Stimulated activated CD8-positive, alpha-beta memory T cell treated with anti-CD3 and anti-CD28 coated beads, Interleukin-12 subunit alpha, Interleukin-12 subunit beta, amount 100 ng/mL, for 24 hours (primary cell): ENCODE data around the gene NEK6.

Experiments used
- DNase-seq: peaks from one replicate; pipeline ENCODE4 v3.0.0-alpha.2; 2020; ENCODE audit errors: extremely low read depth

NEK6 gene

DNA sequence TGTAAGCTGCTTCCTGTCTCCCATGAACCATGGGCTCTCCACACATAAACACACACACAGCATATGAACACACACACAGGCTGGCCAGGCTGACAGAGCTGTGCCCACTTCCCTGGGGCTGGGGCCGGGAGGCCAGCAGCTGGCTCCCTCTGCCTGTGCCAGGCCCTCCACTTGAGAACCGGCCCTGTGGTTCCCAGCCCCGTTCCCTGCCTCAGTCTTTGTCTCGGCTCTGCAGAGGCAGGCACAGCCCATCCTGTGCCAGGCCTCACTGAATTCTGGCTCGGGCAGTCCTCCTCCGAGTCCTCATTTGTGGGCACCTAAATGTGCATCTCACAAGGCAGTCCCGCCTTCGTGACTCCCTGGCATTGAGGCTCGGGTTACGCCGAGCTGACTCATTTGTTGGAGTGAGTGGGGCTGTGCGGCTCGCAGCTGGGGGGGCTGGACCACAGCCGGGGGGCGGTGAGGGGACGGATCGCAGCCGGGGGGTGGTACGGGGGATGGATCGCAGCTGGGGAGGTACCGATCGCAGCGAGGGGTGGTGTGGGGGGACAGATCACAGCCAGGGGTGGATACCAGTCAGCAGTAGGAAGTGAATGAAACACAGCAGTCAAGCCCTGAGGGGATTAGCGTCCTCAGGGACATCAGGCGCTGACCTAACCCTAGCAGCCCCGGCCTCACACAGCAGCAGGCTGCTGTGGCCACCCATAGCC lies 85.2 kb downstream of the NEK6 start:
- DNase-seq: no peak

DNA sequence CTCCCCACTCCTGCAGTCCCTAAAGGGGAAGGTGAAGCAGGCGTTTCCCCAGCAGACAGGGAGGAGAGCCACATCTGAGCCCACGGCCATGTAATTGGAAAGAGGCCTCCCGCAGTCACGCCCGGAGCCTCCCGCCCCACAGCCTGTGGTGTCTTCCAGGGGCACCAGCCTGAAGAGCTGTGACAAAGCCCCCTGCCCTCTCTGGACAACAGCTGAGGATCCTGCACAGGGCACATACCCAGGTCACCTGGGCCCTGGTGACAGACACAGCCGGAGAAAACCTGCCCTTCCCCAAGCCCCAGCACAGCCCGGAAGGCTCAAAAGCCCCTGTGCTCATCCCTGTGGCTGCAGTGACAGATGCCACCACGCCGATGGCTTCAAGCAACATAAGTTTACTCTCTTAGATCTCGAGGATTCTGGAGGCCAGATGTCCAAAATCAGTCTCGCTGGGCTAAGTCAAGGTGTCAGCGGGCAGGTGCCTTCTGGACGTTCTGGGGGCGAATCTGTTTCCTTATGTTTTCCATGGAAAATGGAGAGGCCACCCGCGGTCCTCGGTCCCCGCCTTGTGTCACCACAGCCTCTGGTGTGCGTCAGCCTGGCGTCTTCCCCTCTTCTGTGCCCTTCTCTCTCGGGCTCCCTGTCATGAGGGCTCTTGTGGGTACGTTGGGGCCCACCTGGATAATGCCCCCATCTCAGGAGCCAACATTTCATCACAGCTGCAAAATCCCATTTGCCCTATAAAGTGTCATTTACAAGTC lies 86.0 kb downstream of the NEK6 start:
- no peak for DNase-seq

DNA sequence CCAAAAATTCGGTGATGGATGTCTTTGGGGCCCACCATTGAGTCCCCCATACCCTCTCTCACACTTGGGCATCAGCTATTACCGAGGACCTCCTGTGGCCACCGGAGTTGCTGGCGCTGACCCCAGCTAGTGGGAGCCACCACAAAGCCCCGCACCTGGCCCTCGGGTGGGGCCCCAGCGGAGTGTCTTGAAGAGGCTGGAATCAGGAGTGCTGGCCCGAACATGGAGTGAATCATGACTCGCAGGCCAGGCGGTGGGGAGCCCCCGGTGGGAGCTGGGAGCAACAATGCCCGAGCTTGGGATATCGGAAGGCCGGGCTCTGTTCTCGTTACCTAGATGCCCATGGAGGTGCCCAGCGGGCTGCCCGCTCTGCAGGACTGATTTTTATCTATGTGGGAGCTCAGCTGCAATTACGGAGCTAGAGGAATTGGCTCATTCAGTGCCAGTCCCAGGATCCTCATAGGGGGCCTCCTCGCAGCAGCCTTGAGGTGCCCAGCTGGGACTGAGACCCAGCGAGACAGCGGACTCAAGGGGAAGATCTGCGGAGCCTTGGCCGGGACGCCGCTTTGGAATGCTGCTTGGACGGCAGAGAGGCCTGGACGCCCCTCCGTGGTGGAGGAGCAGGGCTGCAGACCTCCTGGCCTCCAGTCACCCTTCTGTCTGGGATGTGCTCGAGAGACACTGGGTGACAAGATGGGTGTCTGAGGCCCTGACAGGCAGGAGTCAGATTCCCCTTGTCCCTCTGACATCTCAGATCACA lies 86.7 kb downstream of the NEK6 start:
- DNase-seq: no peak

DNA sequence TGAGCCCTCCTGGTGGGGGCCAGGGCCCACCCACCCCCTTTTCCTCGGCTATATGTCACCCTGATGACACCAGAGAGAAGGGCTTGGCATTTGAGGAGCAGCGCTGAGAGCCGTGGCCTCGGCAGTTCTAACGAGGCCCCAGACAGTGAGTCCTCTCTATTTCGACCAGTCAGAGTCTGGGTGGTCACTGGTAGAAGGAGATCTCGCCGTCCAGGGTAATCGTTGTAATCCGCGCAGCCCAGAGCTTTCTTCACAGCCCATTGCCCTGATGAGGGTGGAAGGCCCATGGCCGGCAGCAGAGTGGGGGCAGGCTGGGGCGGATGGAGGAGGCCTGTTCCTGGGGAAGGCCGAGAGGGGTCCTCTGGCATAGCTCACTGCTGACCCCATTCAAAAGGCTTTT lies 87.3 kb downstream of the NEK6 start:
- no peak for DNase-seq

DNA sequence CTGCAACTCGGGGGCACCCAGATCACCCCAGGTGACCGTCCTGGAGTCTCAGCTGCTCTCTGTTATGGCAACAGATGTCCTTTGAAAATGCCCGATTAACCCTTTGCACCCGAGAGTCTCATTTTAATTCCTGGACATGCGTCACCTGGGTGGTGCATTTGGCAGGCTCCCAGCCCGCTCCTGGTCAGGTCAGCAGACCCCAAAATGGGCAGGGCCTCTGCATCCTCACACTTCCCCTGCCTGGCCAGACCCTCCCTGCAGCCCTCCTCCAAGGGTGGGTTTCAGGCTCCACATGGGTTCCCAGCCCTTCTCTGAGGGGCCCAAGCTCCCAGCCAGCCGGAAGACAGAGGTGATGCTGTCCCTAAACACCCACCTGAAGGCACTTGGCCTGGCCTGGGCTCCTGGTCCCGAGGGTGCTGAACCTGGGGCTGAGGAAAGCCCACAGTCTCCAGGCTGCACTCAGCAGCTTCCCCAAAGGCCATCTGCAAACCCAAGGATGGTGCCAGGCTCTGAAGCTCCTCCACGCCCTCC lies 88.1 kb downstream of the NEK6 start:
- DNase-seq: no peak

DNA sequence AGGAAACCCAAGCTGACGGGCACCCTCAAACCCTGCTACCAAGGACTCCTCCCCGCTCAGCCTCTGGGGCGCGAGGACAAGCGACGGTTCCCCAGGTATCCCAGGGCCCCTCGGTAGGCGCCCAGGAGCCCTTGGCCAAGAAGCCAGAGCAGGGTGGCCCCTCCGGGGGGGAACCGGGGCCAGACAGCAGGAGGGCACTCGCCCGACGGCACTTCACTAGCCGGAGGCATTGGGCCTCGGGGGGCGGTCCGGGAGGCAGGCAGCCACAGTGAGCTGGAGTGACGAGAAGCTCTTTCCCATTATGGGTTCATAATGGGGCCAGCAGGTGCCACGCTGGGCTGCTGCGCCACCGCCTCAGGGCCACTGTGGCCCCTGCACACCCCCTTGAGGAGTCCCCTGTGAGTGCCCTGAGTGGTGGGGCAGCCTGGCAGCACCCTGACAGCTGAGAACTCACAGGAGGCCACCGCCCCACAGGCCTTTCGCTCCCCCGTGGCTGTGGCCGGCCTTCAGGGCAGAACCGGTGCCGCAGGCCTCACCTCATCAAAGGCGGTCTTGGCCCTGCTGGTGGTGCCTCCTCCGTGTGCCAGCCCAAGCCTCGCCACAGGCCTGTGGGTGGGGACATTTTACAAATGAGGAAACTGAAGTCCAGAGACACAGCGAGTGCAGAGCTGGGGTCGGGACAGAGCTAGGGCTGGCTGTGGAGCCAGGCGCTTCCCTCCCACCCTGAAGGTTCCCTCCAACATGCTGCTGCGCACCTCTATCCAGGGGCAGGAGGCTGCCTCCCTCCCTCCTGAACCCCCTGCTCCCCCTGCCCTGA lies 88.8 kb downstream of the NEK6 start:
- no peak for DNase-seq

DNA sequence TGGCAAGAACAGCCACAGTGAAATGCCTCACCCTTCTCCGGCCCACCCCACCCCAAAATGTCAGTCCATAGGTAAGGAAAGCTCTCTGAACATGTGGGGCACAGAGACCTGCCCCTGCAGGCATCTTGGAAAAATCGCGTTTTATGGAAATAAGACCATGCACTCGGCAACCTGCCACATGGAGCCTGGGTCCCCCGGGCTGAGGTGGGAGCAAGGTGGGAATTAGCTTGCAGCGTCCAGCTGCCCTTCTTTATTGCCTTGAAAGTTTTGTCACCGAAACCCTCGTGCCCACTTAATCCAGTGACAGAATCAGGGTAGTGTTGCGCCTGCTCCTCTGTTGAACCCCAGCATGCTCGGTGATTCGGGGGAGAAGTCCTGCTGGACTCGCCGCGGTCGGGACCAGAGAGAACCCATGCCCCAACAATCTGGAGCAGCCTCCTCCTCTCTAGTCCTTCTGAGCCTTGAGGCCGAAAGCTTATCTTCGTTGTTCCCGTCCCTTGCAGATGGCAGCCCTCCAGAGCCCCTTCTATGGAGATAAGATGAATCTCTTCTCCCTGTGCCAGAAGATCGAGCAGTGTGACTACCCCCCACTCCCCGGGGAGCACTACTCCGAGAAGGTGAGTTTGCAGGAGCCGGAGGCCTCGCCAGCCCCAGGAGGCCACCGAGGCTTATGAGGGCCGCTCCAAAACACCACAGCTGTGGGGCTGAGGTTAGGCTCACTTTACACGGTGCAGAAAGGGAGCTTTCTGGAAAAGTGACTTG lies 89.6 kb downstream of the NEK6 start:
- DNase-seq: no peak

DNA sequence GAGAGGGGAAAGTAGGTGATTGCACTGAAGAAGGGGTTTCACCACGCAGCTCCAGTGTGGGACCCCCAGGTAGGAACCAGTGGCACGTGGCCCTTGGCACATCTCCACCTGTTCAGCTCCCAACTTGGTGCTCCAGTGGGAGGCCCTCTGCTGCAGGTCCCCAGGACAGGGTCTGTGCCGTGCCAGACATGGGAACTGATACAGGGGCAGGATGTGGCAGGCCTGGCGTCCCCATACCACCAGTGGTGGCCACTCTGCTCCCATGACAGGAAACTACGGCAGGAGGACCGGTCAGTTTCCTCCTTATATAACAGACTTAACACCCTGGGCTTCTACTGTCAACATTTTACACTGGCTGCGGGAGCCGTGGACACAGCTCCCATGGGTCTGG lies 90.2 kb downstream of the NEK6 start:
- DNase-seq: no peak

DNA sequence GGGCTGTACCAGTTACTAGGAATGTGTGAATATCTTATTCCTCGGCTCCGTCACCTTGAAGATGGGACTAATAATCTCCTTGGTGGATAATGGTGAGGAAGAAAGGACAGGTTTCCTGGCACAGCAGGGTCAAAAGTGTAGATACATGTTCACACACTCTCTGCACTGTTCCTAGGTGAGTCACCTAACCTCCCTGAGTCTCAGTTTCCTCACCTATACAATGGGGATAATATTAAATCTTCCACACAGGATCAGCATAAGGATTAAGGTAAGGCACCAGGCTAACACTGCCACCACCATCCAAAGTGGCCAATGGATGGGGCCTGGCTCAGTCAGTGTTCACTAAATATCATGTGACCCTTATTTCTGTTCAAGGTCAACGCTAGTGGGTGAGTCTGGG lies 90.6 kb downstream of the NEK6 start:
- DNase-seq: no peak

DNA sequence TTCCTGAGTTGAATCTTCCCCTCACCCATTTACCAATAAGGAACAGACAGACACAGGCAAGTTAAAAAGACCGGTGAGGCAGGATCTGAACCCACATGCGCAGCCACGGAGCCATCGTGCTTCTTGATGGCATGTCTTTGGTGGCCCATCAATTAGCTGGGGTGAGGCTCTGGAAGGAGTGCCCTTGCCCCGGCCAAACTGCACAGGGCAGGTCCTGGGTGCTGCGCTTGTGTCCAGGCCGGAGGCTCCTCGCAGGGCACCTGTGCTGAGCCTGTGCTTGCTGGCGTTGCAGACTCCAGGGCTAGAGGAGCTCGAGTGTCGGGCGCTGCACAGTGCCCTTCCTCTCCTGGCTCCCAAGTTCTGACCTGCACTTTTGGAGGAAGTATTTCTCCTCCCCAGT lies 91.1 kb downstream of the NEK6 start:
- no peak for DNase-seq

DNA sequence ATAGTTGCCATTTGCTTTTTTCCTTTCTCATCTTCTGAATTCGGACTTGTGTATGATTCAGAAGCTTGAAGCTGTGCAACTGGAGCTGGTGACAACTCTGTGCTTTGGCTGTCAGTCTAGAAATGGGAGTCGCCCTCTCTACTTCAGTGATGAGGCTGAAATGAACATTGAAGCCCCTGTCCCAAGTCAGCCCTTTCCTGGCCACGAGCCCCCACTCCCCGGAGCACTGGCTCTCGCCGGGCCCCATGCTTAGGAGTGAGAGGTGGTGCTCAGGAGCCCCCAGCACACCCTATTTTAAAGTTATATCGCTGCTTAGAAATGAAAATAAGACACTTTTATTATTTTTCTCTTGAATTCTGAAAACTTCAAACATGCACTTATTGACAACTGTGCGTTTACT lies 91.5 kb downstream of the NEK6 start:
- no peak for DNase-seq

DNA sequence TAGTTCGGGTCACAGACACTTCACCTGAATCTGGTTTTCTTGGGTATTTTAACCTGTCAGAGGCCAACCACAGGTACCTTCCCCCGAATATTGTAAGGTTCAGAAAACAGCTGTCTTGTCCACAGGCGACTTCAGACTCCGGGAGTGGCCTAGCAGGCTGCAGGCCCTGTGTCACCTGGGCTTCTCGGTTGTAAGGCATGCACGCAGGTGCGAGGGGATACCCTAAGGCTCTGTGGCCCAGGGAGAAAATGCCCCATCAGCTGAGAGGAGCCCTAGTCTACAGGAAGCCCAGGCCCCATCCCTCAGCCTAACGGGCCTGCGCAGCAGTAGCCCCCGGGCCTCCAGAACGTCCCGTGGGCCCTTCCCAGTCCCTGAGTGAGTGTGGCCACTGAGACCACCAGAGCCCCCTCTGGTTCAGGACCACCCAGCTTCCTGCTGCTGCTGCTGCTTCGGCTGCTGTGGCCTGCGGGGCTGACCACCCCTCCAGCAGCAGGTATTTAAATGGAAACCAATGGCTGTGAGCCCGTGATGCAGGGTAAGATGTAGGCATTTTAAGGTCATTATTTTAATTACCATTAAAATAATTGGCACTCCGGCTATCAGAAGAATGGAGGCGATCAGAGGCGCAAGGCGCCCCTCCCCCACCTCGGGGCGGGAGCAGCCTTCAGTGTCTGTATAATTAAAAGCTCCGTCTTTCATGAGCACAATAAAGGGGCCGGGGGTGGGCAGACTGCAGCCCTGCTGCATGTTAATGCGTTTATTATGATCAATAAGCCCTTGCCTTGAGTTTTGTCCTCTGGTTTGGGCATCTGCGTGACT lies 92.1 kb downstream of the NEK6 start:
- no peak for DNase-seq

DNA sequence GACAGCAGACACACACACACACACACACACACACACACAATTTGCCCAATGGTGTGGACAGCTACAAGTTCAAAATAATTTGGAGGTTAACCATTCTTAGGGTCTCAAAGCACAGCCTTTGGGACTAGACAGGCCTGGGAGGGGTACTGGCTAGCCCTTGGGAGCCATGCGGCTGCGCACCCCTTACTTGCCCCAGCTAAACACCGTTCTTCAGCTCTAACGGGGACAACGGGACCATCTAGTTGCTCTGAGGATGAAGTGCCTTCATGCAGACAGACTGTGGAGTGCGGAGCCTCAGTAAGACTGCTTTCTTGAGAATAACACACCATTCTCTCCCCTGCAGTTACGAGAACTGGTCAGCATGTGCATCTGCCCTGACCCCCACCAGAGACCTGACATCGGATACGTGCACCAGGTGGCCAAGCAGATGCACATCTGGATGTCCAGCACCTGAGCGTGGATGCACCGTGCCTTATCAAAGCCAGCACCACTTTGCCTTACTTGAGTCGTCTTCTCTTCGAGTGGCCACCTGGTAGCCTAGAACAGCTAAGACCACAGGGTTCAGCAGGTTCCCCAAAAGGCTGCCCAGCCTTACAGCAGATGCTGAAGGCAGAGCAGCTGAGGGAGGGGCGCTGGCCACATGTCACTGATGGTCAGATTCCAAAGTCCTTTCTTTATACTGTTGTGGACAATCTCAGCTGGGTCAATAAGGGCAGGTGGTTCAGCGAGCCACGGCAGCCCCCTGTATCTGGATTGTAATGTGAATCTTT lies 92.9 kb downstream of the NEK6 start:
- no peak for DNase-seq

DNA sequence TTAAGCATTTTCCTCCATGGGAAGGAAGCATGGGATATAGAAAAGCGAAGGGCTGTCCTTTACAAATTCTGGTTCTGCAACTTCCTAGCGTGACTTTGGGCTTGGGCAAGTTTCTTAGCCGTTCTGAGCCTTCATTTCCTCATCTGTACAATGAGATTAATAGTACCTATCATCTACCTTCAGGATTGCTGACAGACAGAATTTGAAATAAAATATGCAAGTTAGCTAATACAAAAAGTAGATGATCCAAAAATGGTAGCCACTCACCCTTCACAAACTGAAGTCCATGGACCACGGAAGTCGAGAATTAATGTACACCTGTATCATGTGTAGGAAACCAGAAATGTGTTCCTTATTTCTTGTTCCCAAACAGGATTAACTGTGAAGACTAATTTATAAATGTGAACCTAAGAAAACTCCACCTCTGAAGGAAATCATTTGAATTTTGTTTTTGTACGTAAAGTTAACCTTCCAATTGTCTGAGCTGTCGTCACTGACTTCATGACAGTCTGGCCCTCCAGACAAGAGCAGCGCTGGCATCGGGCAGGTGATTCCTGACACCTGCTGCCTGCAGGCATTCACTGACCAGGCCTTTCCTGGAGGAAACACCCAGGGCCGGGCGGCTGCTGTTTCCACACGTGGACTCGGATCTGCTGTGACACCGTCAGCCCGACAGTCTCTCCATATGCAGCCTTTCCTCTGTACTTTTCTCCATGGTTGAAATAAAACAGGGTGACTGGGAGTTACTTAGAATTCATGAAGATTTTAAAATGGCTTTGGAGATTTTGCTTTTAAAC lies 94.1 kb downstream of the NEK6 start:
- DNase-seq: no peak

DNA sequence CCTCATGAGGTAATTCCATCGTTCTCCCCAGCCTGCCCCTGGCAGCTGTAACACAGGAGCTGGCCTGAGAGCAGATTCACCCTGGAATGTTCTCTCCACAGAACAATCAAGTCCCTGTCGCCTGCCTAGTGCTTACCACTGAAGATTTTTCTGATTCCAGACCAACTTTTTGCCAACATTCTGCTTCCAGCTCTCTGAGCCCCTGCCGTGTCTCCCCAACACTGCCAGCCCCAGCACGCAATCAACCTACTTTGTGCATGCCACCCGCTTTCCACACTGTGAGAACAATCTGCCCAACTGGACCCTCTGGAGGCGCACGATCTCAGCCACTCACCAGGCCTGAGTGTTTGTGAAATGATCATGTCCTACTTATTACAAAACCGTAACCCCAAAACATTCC lies 94.9 kb downstream of the NEK6 start:
- DNase-seq: no peak

DNA sequence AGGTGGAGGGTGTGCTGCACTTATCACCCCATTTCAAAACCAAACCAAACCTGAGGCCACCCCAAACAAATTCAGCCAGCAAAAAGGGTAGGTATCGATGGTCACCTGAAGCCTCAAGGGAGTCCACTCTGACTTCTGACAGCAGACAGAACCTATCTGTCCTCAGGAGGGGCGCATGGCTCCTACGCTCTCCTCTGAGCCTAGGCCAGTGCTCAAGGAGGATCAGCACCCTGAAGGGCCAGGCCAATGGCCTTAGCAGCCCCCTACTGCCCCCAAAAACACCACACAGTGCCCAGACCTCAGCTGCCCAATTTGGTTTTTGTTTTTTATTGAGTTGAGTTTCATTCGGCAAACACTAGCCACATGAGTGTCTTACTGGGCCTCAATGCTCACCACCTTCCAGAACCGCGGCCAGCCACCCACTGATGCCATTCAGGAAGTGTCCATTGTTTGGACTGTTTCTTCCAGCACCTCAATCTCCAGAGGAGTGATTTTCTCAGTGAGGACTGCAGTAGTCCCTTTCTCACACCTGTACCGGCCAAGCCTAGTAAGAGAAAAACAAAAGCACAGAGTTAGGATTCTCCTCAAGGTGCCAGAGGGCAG lies 95.5 kb downstream of the NEK6 start:
- no peak for DNase-seq

DNA sequence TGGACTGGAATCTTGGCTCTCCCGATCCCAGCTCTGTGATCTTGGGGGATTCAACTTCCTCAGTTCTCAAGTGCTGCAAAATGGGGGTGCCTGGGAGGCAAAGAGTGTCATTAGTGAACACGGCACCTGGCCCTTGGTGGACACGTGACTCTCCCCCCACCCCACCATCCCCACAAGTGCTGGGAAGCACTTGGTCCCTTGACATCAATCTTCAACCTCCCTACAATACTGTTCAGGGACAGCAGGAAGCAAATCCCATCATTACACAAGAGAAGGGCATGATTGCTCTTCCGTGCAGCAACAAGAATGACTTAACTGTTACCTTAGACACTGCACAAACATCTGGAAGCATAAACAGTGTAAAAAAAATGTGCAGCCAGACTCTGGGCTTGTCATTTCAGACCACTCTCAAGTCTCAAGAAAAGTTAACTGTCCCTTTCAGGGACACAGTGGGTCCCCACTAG lies 96.1 kb downstream of the NEK6 start:
- no peak for DNase-seq
